NB4 (cell line): ENCODE results near the gene NADK.
A peak's percentile ranks its signal among the peaks of the same experiment; 100 is the strongest.

Source experiments
- DNase-seq: peaks from one replicate; pipeline ENCODE4 v3.0.0; 2010; ENCODE audit warnings: low read depth
- H3K4me3 ChIP-seq: one replicate; pipeline ENCODE4 v1.5.1; 2011; ENCODE audit warnings: mild to moderate bottlenecking, low read depth, low read length, moderate library complexity
- MYC ChIP-seq: IDR thresholded peaks from 2 replicates; pipeline ENCODE4 v1.6.1; 2011; ENCODE audit warnings: low read depth, low read length
- POLR2A ChIP-seq: IDR thresholded peaks from 2 replicates; pipeline ENCODE4 v1.6.1; 2011; ENCODE audit warnings: mild to moderate bottlenecking; ENCODE audit not compliant: insufficient read length; ENCODE audit errors: extremely low read depth
- TF ChIP-seq, protein P1 (sequence below): IDR thresholded peaks from one replicate; pipeline ENCODE4 v1.5.1; 2012; ENCODE audit warnings: low read depth, low read length
- TF ChIP-seq, protein P2 (sequence below): IDR thresholded peaks from 2 replicates; pipeline ENCODE4 v1.6.1; 2011; ENCODE audit warnings: low read depth, low read length

NADK gene

DNA sequence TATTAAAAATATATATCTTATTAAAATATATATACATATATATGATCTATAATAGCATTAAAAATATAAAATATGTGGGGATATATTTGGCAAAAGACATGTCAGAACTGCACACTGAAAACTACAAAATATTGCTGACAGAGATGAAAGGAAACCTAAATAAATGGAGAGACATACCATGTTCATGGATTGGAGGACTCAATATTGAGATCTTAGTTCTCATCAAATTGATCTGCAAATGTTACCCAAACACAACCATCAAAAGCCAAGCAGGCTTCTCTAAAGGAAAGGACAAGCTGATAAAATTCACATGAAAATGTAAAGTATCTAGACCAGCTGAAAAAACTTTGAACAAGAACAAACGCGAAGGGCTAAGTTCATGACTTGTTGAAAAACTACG is 7.2 kb downstream of the NADK start:
- no peak for DNase-seq
- TF ChIP-seq, protein P1, sequence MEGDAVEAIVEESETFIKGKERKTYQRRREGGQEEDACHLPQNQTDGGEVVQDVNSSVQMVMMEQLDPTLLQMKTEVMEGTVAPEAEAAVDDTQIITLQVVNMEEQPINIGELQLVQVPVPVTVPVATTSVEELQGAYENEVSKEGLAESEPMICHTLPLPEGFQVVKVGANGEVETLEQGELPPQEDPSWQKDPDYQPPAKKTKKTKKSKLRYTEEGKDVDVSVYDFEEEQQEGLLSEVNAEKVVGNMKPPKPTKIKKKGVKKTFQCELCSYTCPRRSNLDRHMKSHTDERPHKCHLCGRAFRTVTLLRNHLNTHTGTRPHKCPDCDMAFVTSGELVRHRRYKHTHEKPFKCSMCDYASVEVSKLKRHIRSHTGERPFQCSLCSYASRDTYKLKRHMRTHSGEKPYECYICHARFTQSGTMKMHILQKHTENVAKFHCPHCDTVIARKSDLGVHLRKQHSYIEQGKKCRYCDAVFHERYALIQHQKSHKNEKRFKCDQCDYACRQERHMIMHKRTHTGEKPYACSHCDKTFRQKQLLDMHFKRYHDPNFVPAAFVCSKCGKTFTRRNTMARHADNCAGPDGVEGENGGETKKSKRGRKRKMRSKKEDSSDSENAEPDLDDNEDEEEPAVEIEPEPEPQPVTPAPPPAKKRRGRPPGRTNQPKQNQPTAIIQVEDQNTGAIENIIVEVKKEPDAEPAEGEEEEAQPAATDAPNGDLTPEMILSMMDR, result no peak
- no peak for TF ChIP-seq POLR2A
- TF ChIP-seq MYC, result no peak
- TF ChIP-seq, protein P2, sequence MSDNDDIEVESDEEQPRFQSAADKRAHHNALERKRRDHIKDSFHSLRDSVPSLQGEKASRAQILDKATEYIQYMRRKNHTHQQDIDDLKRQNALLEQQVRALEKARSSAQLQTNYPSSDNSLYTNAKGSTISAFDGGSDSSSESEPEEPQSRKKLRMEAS, result no peak
- H3K4me3 ChIP-seq, result no peak overlapping the region

- no peak overlapping the region for H3K4me3 ChIP-seq
- DNase-seq, result no peak
- TF ChIP-seq, protein P1, result no peak
- TF ChIP-seq POLR2A, result no peak
- TF ChIP-seq, protein P2, result no peak
- TF ChIP-seq MYC, result no peak
Measured at GRCh38 chr1:1770102-1770501, 8.2 kb downstream of the NADK start.

DNA sequence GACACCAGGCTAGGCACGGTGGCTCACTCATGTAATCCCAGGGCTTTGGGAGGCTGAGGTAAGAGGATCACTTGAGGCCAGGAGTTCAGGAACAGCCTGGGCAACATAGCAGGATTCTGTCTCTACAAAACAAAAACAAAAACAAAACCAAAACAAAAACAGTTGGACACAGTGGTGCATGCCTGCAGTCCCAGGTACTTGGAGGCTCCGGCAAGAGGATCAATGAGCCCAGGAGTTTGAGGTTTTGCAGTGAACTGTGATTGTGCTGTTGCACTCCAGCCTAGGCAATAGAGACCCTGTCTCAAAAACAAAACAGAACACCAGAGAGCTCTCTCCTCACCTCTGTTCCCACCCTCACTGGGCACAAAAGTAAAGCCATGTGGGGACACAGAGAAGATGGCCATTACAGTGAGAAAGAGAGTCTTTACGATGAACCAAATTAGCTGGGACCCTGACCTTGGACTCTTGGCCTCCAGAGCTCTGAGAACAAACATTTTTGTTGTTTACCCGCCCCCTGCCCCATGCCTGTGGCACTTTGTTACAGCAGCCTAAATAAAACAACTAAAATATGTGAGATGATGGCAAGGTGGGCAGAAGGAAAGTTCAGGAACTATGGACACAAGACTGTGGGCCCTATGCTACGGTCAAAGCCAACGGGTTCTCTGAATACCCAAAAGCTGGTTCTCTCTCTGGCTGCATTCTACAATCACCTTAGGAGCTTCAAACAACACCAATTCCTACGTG is 9.8 kb downstream of the NADK start:
- no peak for DNase-seq
- TF ChIP-seq POLR2A (no peak), MYC (no peak)
- TF ChIP-seq, protein P2, result no peak
- TF ChIP-seq, protein P1, result no peak
- H3K4me3 ChIP-seq, result no peak overlapping the region

DNA sequence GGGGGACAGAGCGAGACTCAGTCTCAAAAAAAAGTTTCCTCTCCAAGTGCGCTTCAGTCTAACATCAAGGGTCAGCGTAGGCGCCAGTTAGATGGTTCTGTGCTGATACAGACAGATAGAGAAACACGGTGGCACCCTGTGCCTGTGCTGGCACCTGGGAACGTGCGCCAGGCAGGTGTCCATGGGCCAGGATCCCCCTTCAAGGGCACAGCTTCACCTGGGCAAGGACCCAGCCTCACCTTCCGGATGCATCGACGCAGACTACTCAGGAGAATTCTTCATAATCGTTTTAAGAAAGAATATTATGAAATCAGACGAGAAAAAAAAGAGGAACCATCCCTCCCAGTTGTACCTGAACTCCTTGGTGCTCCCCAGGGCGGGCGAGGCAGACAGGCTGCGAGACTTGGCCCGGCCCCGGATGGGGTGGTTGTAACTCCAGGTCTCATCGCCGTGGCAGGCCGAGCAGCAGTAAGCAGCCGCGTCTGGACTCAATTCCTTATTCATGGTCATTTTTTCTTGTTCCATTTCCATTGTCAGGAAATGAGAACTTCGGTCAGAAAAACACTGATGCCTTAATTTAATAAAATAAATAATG is 13.3 kb downstream of the NADK start:
- TF ChIP-seq, protein P2, result 0 out of 2 replicates have a peak, but pooled peaks have one; percentile 4
- no peak for TF ChIP-seq POLR2A
- no peak overlapping the region for H3K4me3 ChIP-seq
- peak; percentile 90 for DNase-seq

- H3K4me3 ChIP-seq, result peak overlapping the region; percentile 17
- TF ChIP-seq, protein P2, result peak; percentile 86
- TF ChIP-seq MYC (peak; percentile 89), POLR2A (no peak)
- TF ChIP-seq, protein P1, result peak; percentile 37
- DNase-seq, result peak; percentile 98
Measured at GRCh38 chr1:1763657-1764621, 14.3 kb downstream of the NADK start.
